GM21717 (cell line): ENCODE results near the gene CX3CR1.
"Not testable (repeated sequence)": the region's sequence is repeated elsewhere in the genome, so short reads cannot be mapped to it uniquely, and the experiment has no call there.

ENCODE experiments used
- ATAC-seq: cut with Tn5 transposase; IDR thresholded peaks from one replicate; pipeline ENCODE4 v1.9.1; 2021; ENCODE audit warnings: mild to moderate bottlenecking, moderate library complexity; ENCODE audit not compliant: unreplicated experiment

CX3CR1 gene

GRCh38 chr3:39279745-39280517 is at the start of gene CX3CR1:
CX3CR1 (minus strand) TSS chr3:39280036; CDS start chr3:39266509, 13,527 bp downstream.
- ATAC-seq: no peak

GRCh38 chr3:39329493-39329892 is 49.7 kb upstream of the CX3CR1 start, which contains the start of gene CCR8:
CCR8 (plus strand) TSS chr3:39329709; CDS start chr3:39332332, 2,623 bp downstream.
- ATAC-seq: no peak

- ATAC-seq: peak; percentile 76
Measured at GRCh38 chr3:39327746-39328349, 48.0 kb upstream of the CX3CR1 start.

- no peak for ATAC-seq
Measured at GRCh38 chr3:39327053-39327745, 47.4 kb upstream of the CX3CR1 start.

GRCh38 chr3:39325236-39325635 is 45.4 kb upstream of the CX3CR1 start:
- ATAC-seq: no peak

- no peak for ATAC-seq
Measured at GRCh38 chr3:39323494-39323893, 43.7 kb upstream of the CX3CR1 start.

- no peak for ATAC-seq
Measured at GRCh38 chr3:39322936-39323335, 43.1 kb upstream of the CX3CR1 start.

- not testable (repeated sequence) for ATAC-seq
Measured at GRCh38 chr3:39322209-39322715, 42.4 kb upstream of the CX3CR1 start.

- ATAC-seq: not testable (repeated sequence)
Measured at GRCh38 chr3:39321574-39321983, 41.7 kb upstream of the CX3CR1 start.

GRCh38 chr3:39319249-39319648 is 39.4 kb upstream of the CX3CR1 start:
- no peak for ATAC-seq

GRCh38 chr3:39318301-39318700 is 38.5 kb upstream of the CX3CR1 start:
- no peak for ATAC-seq

- ATAC-seq: no peak
Measured at GRCh38 chr3:39317571-39318169, 37.8 kb upstream of the CX3CR1 start.

- no peak for ATAC-seq
Measured at GRCh38 chr3:39315420-39315819, 35.6 kb upstream of the CX3CR1 start.

GRCh38 chr3:39313289-39313688 is 33.5 kb upstream of the CX3CR1 start:
- ATAC-seq: no peak

GRCh38 chr3:39302178-39302577 is 22.3 kb upstream of the CX3CR1 start:
- ATAC-seq: no peak

GRCh38 chr3:39299279-39299678 is 19.4 kb upstream of the CX3CR1 start:
- no peak for ATAC-seq

GRCh38 chr3:39296197-39297077 is 16.6 kb upstream of the CX3CR1 start:
- ATAC-seq: no peak

GRCh38 chr3:39295184-39295775 is 15.4 kb upstream of the CX3CR1 start:
- peak; percentile 90 for ATAC-seq

GRCh38 chr3:39294446-39295183 is 14.8 kb upstream of the CX3CR1 start:
- ATAC-seq: peak; percentile 4
